HS-5 (cell line): Measurements from ENCODE around the gene IPO5.
"Not testable (repeated sequence)": the region's sequence is repeated elsewhere in the genome, so short reads cannot be mapped to it uniquely, and the experiment has no call there.

Experiments
- DNase-seq: peaks from one replicate; pipeline ENCODE4 v3.0.0-alpha.2; 2012; ENCODE audit warnings: low read depth

The IPO5 gene

DNA sequence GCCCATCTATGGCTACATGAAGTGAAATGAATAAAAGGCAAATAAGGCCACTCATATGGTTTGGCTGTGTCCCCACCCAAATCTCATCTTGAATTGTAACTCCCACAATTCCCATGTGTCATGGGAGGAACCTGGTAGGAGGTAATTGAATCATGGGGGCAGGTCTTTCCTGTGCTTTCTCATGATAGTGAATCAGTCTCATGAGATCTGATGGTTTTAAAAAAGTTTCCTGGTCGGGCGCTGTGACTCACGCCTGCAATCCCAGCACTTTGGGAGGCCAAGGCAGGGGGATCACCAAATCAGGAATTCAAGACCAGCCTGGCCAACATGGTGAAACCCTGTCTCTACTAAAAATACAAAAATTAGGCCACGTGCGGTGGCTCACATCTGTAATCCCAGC lies 4.2 kb upstream of the IPO5 start:
- not testable (repeated sequence) for DNase-seq

DNA sequence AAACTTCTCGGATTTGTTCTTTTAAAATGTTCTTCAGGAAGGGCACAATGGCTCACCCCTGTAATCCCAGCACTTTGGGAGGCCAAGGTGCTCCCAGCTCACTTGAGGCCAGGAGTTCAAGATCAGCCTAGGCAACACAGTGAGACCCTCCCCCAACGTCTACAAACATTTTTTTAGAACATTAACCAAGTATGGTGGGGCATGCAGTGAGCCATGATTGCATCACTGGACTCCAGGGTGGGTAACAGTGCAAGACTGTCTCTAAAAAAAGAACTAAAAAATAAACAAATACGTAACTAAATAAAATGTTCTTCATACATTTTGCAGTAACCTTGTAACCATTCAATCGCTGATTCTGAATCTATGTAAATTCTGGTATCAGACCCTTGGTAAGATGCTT lies 2.1 kb upstream of the IPO5 start:
- no peak for DNase-seq

DNA sequence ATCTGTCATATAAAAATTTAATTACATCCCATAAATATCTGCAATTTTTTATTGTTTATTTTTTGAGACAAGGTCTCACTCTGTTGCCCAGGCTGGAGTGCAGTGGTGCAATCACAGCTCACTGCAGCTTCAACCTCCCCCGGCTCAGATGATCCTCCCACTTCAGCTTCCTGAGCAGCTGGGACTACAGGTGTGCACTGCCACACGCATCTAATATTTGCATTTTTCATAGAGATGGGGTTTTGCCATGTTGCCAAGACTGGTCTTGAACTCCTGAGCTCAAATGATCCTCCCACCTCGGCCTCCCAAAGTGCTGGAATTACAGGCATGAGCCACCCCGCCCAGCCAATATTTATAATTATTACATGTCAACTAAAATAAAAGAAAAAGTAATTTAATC lies 644 bp upstream of the IPO5 start:
- not testable (repeated sequence) for DNase-seq

DNA sequence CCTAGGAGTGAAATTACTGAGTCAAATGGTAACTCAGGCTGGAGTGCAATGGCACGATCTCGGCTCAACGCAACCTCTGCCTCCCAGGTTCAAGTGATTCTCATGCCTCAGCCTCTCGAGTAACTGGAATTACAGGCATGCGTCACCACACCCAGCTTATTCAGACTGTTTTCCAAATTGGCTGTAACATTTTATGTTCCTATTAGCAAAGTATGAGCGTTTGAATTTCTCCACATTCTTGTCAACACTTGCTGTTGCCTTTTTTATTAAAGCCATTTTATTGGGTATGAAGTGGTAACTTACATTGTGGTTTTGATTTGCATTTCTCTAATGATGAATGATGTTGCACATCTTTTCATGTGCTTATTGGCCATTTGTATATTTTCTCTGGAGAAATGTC lies 7.9 kb downstream of the IPO5 start:
- DNase-seq: no peak

DNA sequence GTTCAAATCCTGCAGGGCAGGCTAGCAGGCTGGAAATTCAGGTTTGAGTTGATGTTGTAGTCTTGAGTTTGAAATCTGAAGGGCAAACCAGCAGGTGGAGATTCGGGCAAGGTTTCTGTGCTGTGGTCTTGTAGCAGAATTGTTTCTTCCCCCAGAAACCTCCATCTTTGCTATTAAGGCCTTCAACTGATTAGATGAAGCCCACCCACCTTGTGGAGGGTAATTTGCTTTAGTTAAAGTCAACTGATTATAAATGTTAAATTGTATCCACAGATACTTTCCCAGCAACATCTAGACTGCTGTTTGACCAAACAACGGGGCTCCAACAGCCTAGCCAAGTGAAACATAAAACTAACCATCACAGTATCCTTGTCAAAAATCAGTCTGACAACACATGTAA lies 9.4 kb downstream of the IPO5 start:
- no peak for DNase-seq

DNA sequence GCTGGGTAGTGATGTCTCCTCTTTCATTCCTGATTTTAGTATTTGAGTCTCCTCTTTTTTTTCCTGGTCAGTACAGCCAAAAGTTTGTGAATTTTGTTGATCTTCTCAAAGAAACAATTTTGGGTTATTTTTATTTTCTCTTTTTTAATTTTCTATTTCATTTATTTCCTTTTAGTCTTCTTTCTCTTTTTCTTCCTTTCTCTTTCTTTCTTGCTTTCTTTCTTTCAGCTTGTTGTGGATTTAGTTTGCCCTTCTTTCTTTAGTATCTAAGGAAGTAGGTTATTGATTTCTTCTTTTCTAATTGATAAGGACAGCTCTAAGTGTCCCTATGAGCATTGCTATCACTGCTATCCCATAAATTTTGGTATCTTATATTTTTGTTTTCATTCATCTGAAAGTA lies 13.8 kb downstream of the IPO5 start:
- no peak for DNase-seq

DNA sequence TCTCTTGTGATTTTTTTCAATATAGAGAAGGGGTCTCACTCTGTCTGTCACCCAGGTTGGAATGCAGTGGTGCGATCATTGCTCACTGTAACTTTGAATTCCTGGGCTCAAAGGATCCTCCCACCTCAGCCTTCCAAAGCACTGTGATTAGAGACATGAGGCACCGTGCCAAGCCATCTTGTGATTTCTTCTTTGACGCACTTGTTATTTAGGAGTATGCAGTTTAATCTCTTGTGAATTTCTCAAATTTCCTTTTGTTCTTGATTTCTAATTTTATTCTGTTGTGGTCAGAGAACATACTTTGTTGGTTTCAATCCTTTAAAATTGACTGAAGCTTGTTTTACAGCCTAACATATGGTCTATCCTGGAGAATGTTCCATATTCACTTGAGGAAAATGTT lies 14.5 kb downstream of the IPO5 start:
- DNase-seq: no peak

DNA sequence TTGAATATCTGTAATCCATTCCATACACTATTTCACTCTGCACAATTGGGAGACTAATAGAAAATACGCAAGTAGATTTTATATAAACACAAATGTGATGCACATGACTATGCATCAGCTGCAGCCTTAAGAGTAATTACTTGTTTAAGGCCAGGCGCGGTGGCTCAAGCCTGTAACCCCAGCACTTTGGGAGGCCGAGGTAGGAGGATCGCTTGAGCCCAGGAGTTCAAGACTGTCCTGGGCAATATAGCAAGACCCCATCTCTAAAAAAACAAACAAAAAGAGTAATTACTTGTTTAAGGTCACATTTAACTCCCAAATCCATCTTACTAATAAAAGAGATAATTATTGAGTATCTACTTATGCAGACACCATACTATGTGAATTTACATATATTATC lies 18.0 kb downstream of the IPO5 start:
- no peak for DNase-seq

DNA sequence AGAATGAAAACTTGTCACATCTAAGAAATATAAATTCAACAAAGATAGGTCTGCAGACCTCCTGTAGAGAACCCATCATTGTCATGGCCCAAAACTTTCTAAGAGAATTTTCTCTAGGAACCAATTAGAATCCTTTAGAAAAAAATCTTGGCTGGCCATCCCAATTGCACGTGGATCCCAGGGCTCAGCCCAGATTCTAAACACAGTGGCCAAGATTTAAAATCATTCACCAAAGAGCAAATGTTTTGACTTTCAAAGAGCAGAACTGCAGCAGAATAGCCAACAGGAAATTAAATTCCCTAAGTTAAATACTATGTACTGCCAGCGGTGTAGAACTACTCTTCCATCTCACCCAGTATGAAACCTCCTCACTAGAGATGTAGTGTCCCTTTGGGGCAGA lies 21.3 kb downstream of the IPO5 start:
- DNase-seq: no peak

DNA sequence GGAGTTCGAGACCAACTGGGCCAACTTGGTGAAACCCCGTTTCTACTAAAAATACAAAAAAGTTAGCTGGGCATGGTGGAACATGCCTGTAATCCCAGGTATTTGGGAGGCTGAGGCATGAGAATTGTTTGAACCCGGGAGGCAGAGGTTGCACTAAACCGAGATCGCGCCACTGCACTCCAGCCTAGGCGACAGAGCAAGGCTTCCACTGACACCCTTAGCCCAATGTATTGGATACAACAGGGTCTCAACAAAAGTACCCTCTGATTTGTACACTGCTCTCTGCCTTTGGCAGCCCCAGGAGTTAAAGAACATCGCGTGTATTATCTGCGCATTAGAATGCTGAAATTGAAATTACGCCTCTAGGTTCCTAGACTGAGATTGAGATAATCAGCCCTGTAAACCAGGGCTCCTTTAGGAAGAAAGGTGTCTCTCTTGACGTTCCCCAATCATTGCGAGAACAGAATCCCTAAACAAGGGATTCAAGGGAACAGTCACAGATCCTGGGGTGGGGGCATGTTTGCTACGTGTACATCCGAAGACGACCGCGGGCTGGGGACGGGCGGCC lies 21.9 kb downstream of the IPO5 start:
- DNase-seq: no peak

DNA sequence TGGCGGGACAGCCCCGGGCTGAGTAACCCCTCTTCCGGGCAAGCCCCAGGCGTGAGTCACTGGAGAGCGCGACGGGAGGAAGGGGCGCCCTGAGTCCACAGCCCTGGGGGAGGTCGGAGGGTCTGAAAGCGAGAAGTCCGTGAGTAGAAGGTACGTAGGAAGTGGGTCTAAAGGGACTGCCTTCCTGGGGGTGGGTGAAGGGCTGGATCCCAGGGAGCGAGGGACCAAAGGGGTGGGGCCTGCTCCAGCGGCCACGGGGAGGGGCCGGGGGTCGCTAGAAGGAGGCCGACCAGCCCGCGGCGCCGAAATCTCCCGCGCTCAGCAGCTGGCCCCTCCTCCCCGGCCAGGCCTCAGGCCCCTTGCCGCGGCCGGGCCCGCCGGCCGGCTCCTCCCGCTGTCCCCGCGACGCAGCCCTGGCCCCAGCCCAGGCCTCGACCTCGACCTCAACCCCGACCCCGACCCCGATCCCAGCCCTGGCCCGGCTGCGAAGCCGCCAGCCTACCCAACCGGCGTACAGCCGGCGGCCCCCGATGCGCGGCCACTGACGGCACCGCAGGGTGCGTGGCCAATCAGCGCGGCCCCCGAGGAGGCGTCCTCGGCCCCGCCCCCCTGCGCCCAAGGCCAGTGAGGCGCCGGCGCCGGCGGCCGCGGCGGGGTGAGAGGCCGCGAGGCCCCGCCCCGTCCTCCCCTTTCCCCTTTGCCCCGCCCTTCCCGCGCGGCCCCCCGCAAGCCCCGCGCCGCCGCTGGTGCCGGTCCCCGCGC lies 22.6 kb downstream of the IPO5 start:
- no peak for DNase-seq

DNA sequence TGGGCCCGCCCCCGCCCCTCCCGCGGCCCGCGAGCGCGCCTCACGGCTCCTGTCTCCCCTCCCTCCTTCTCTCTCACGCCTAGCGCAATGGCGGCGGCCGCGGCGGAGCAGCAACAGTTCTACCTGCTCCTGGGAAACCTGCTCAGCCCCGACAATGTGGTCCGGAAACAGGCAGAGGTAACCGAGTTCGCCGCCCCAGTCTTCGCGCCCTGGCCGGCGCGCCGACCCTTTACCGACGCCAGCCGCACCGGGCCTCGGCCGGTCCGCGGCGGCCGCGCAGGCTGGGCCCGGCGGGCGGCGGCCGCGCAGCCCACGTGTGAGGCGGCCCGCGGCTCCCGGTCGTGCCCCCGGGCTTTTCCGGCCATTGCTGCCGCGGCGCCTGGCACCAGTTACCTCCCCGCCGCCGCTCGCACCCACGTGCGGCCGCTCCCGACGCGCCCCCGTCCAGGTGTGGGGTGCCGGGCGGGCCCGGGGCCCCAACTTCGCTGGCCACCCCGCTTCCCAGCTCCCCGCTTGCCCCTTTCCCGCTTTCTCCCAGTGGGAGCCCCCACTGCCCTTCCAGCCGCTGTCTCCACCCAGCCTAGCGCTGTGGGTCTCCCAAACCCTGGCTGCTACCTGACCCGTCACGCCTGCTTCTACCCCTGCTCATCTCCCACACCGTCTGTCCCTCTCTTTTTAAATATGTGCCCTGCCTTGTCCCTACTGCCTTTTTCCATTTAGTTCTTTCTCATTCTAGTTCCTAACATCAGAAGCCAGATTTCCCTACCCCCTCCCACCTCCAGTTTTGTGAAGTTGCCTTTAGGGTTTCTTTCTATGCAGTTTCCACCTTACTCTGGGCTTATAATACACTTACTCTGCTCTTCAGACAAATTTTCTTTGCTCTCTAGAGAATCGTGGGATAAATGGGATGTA lies 23.4 kb downstream of the IPO5 start:
- no peak for DNase-seq

DNA sequence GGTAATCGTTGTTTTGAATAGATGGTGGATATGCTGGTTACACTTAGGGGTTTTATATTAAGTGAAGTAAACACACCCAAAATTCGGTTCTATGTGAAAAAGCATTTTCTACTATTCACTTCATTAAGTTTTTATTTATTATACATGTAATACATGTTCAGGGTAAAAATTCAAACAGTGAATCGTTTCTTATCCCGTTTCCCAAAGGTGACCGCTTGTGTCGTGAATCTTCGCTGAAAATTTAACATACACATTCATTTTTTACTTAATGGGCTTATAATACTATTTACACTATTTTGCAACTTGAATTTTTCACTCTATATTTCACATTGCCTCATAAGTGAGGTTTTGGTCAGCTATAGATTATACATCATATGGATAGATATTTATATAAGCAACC lies 24.5 kb downstream of the IPO5 start:
- DNase-seq: no peak

DNA sequence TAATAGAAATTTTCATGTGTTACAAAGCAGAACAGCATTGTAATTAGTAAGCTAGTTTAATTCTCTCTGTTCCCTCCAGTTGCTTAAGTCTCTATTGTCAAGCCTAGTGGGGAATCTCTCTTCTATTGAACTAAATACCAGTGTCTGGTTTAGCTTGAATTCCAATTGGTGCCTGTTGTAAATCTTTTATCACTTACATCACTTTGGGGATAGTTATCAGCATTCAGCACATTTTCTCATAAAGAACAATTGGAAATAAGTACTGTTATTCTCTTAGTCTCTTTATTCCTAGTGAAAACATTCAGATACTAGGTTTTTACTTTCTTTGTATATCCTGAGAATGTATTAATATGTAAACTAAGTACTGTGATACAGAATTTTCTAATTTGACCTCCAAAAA lies 25.2 kb downstream of the IPO5 start:
- DNase-seq: no peak

DNA sequence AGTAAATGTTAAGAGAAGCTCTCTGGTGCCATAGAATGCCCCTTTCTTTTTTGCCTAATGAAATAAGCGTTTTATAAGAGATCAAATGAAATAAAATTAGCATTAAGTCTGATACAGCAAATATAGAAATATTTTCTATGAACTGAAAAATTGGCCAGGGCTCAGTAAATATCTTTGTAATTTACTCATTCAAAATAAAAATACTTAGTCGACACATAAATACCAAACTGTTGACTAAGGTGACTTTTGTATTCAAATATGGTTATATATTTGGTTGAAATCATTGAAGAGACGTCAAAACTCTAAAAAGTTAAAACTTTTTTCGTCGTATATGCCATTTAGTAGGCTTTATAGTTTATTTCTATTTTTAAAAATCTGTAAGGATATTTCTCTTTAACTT lies 25.6 kb downstream of the IPO5 start:
- DNase-seq: no peak

DNA sequence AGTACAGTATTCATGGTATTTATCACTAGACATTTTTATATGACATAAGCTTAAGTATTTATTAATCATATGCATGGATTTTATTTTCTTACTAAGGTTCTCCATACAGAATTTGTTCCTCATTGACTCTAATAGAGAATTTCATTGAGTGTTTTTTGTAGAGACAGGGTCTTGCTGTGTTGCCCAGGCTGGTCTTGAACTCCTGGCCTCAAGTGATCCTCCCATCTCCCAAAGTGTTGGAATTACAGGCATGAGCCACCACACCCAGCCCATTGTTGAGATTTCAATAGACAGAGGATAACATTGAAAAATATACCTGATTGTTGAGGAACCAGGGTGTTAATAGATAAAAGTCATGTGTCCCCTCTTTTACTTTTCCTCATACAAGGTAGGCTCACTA lies 26.1 kb downstream of the IPO5 start:
- no peak for DNase-seq

DNA sequence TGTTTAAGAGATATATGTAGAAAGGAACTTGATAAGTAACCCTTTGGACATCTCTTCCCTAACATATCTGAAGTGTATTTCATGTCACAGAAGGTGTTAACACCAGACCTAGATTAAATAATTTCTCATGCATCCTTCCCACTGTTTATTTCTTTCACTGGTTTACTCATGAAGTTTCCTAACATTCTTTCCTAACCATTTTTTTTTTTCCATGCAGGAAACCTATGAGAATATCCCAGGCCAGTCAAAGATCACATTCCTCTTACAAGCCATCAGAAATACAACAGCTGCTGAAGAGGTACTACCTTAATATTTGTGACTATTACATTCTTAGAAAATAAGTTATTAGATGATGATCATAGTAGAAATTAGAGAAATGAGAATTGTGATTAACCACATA lies 28.8 kb downstream of the IPO5 start:
- no peak for DNase-seq

DNA sequence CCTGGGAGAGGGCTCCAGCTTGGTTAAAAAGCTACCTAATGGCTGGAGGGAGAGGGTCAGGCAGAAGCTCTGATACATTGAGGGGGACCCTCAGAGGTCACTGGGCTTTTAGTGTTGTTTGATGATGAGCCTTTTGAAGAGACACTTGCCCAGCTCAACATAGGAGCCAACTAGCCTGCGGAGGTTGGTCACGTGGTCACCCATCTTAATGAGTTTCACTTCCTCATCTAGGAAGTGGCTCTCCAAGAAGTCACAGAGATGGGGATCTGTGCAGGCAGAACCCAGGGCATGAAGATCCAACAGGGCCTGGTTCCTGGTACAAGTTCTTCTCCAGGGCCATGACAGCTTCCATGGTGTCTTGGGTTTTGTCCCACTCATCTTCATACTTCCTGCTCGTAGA lies 33.4 kb downstream of the IPO5 start:
- DNase-seq: no peak

DNA sequence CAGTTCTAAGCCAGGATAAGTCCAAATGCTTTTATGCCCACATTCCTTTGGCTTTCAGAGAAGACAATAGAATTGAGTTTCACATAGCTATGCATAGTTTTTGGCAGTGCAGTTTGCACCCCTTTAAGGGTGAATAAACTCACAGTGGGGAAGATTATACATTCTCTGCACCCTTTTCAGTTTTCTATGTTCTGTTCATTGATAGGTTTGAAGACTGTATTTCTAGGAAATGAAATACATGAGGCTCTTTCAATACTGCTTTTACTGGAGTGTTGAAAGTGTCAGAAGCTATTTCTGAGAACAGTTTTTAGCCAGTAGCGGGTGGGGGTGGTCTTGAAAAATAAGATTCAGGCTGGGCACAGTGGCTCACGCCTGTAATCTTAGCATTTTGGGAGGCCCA lies 46.2 kb downstream of the IPO5 start:
- DNase-seq: no peak

DNA sequence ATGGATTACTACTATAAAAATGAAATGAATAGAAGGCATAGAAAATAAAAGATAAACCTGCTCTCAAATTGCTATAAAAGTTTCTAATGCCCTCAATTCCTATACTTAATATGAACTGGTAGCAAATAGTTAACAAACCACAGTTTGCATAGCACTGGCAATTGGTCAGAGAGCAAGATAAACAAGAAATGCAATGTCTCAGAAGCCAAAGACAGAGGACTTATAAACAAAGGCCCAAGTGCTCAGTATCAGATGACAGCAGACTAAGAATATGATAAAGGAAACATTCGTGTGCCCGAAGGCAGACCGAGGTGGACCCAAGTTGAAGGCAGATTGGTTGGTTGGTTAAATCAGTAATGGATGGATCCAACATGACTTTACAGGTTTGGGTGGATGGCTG lies 50.6 kb downstream of the IPO5 start:
- no peak for DNase-seq

DNA sequence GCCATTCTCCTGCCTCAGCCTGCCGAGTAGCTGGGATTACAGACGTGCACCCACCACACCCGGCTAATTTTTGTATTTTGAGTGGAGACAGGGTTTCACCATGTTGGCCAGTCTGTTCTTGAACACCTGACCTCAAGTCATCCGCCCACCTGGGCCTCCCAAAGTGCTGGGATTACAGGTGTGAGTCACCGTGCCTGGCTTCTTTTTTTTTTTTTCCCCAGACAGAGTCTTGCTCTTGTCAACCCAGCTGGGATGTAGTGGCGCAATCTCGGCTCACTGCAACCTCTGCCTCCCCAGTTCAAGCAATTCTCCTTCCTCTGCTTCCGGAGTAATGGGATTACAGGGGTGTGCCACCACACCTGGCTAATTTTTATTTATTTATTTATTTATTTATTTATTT lies 51.5 kb downstream of the IPO5 start:
- not testable (repeated sequence) for DNase-seq

DNA sequence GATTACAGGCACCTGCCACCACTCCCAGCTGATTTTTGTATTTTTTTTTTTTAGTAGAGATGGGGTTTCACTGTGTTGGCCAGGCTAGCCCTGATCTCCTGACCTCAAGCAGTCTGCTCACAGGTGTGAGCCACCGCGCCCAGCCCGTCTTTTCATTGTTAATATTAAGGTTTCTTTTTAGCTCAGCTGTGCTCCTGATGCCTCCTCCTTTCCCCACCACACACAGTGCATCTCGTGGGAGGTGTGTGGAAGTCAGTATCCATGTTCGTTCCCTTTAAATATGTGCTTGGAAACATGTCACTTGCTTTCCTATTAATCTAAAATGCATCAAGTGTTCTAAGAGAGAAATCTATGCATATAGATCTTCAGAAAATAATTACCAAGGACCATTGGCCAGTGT lies 53.5 kb downstream of the IPO5 start:
- no peak for DNase-seq

DNA sequence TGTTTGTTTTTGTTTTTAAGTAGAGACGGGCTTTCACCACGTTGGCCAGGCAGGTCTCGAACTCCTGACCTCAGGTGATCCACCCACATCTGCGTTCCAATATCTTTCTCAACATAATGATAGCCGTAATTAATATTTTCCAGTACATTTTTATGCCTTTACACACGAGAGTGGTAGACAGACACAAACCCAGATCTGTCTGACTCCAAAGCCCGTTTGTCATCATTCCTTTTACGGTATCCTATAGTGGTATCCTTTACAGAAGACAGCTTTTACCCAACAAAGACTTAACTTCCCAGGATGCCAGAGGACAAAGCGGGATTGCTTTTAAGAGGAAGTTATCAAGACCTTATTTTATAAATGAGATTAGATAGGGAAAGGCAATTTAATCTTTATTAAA lies 59.8 kb downstream of the IPO5 start:
- DNase-seq: no peak
